NCI-H2081 (cell line): Measurements from ENCODE around the gene SLC25A29.
"Not testable (repeated sequence)": the region's sequence is repeated elsewhere in the genome, so short reads cannot be mapped to it uniquely, and the experiment has no call there.

Experiments used
- DNase-seq, 2 experiments: peaks; one replicate each; lab custom pipeline; 2025; lab: John Stamatoyannopoulos, UW

SLC25A29 gene

GRCh38 chr14:100312110-100312876, 6.0 kb upstream of the SLC25A29 start:
- DNase-seq: not testable (repeated sequence)

DNA sequence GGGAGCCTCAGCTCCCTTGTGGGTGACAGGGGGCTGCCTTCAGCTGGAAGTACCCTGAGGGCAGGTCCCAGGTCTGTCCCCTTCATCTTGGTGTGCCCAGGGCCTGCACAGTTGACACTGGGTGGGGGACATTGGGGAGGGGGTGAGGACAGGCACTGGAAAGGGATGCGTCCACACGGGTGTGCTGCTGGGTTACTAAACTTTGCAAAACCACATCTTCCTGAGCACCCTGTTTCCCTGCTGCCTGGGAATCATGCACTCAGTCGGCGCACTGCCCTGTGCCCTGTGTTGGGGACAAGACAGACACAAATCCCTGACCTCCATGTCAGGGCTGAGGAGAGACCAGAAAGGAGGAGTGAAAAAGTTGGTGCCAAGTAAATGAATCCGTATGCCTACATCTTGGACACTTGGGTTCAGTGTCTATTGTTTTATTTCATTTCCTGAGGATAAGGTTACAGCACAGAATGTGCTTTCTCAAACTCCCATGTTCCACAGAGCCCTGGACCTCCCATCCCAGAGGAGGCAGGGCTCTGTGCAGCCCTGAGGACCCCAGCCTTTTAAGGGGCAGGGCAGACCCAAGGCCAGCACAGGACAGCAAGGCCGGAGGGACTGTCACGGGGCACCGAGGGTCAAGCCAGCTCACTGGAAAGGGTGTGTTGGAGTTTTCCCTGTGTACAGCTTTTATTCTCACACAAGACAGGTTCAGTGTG, 2.9 kb upstream of the SLC25A29 start:
- DNase-seq: no peak

GRCh38 chr14:100308427-100308792, 2.2 kb upstream of the SLC25A29 start:
- DNase-seq: not testable (repeated sequence)

GRCh38 chr14:100307766-100308426, 1.7 kb upstream of the SLC25A29 start:
- DNase-seq: peak in 1 of 2 experiments; percentile 42

GRCh38 chr14:100306998-100307765, 938 bp upstream of the SLC25A29 start:
- peak in 1 of 2 experiments; percentile 33 for DNase-seq

GRCh38 chr14:100305324-100306100, 732 bp downstream of the SLC25A29 start:
- DNase-seq: peak in 1 of 2 experiments; percentile 55

- peak; percentile 72 to 88 for DNase-seq
Observed at GRCh38 chr14:100304825-100305323, 1.4 kb downstream of the SLC25A29 start.

DNA sequence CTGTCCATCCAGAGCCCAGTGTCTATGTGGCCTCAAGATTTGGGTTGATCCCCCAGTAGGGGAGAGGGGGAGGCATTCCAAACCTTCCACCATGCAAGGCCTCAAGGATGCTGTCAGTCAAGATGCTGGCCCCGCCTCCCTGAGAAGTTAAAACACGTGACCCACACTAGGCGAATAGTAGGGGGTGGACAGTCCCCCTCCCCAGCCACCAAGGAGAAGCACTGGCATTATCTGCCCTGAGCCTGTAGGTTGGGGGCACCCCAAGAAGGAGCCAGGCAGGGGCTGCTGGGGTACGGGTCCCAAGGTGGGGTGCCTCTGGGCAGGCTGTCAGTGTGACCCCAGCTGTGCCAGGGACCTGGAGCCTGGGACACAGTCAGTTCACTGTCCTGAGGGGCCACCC, 2.3 kb downstream of the SLC25A29 start:
- DNase-seq: no peak

- peak in 1 of 2 experiments; percentile 18 for DNase-seq
Observed at GRCh38 chr14:100303179-100303578, 3.1 kb downstream of the SLC25A29 start.

GRCh38 chr14:100302616-100303015, 3.6 kb downstream of the SLC25A29 start:
- DNase-seq: no peak

DNA sequence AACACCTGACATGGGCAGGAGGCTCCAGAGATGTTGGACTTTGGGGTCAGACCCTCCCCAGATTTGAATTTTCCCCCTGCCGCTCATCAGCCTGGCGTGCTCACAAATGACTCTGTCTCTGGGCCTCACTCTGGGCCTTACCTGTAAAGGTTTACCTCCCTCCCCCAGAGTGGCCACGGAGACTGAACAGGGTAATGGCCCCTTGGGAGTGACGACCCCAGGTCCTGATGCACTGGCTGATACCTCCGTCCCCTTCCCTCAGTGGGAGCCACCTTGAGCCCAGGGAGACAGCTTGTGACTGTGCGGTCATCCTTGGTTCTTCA, 7.0 kb downstream of the SLC25A29 start:
- DNase-seq: no peak

DNA sequence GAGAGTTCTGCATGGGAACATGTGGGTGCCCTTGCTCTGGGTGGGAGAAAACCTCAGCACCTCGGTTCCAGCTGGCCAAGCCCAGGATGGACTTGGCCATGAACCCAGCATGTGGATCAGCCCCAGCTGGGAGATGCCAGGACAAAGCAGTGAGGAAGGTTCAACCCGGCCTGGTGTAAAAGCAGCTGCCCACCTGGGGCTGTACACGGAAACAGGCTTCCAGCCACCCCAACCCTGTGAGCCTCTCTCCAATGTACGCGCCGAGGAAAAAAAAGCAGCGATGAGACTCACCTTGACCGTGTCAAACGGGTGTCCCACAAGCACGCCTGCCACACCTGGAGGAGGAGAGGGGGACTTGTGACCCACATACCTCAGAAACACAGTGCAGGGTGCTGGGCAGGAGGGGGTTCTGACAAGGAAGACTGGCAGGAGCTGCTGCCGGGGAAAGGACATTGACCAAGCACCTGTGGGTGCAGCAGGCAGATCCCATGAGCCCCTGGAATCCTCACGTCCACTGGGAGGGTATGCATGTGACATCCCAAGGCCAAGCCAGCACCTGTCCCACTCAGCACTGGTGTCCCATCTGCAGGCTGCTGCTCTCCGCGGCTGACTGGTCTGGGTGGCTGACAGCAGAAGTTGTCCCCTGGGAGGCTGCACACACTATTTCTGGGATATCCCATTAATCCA, 7.5 kb downstream of the SLC25A29 start:
- no peak for DNase-seq

DNA sequence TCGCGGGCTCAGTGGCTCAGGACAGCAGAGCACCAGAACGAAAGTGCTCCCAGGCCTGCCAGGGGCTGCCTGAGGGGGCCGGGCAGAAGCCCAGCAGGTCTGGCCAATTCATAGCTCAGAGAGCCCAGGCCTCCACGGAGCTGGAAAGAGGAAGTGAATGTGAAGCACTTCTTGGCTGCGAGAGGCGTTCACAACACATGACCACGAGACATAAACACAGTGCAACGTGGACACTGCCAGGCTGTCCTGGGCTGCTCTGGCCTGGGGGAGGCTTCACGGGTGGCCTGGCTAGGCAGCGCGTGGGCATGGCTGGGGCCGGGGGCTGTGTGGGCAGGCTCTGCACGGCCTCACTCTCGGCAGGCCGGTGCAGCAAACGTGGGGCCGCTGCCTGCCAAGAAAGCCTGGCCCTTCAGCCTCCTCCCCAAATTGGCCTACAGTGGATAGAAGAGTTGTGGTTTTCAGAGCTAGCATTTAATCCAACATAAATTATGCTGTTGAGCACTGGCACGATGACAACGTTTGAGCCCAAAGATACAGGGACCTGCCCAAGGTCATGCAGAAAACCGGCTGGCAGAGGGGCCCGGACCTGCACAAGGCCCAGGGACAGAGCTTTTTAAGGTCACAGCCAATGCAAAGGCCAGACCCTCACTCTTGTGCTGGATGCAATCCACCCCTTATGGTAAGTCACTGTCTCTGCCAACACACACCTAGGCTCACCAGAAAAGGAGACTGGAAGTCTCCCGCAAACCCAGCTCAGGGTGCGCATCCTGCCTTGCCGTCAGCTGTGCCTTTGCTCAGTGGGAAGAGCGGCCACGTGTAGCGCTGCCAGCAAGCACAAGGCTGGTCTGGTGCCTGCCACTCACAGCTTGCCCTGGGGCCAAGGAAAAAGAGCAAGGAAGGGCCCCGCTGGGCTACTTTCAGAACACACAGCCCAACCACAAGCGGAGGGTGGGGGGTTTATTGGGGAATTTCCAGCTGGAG, 8.6 kb downstream of the SLC25A29 start:
- DNase-seq: no peak

GRCh38 chr14:100296729-100297128, 9.5 kb downstream of the SLC25A29 start:
- DNase-seq: not testable (repeated sequence)

- DNase-seq: no peak
Observed at GRCh38 chr14:100296106-100296651, 10.1 kb downstream of the SLC25A29 start.

DNA sequence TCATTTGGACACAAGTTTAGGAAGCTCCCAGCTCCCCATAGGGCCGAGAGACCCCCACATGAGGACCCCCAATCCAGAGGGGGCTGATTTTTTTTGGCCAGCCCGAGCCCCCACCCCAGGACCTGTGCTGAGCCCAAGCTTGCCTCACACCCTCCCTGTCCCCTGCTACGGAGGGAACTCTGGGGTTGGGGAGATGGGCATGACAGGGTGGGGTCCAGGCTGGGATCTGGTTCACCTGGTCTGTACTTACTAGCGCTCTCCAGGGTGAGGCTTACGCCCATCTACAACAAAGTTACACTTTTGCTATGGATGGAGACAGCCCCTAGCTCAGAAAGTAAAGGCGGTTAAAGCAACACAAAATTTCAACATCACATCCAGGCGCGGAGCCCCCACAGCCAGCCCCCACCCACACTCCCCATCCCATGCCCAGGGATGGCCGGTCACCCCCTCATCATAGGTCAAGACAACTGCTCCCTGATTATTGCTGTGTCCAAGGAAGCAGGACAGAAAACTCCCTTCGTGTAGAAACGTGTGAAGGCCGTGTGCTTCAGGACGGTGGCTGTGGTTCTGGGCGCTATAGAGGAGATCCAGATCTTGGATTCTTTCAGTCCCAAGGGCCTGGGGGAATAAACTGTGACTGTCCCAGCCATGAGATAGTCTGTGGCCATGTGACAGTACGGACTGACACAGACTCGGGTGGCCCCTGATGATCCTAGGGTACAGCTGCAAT, 10.7 kb downstream of the SLC25A29 start:
- no peak for DNase-seq

DNA sequence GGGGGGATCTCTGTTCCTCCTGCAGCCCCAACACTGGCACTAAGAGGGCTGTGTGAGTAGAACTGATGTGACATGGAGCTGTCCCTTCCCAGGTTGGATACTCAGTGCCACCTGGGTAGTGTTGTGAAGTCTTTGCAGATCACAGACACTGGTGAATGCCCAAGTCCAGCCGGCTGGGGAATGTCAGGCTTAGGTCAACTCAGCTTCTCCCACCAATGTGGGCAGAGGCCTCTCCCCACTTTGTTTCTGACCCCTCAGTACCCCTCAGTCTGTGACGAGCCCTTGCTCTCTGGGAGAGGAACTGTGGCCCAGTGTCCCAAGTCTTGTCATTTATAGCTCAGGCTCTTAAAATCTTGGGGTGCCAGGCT, 11.3 kb downstream of the SLC25A29 start:
- no peak for DNase-seq

GRCh38 chr14:100294213-100294962, 11.9 kb downstream of the SLC25A29 start:
- no peak for DNase-seq
